GM12801 (cell line): ENCODE measurements around the gene DIPK1B.

Experiments used
- TF ChIP-seq, protein P1 (sequence below): IDR thresholded peaks from one replicate; pipeline ENCODE4 v1.5.1; 2011; ENCODE audit warnings: control low read depth; ENCODE audit not compliant: insufficient read length; ENCODE audit errors: extremely low read depth

The DIPK1B gene

DNA sequence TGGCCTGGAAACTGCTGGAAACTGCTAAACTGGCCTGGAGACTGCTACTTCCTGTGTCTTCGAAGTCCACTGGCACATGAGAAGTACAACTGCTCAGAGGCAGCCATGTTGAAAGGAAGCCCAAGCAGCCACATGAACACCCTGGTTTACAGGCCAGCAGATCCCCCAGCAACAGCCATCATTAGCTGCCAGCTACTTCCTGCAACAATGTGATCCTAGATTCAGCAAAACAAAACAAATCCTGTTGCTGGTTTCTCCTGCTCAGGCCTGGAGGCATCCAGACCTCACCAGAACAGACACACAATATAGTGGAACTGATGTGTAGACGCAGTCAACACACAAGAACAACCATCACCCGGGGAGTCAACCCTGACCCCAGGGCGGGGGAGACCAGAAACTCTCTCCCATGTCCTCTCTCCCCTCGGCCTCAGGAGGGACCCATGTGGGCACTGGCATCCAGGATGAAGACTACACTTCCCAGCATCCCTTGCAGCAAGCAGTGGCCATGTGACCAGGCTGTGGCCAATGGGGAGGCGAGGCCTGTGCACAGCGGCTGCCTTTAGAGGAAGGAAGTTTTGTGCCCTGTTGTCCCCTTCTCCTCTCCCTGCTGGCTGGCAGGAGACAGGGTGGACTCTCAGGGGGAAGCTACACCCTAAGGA lies 61.1 kb downstream of the DIPK1B start:
- TF ChIP-seq, protein P1, sequence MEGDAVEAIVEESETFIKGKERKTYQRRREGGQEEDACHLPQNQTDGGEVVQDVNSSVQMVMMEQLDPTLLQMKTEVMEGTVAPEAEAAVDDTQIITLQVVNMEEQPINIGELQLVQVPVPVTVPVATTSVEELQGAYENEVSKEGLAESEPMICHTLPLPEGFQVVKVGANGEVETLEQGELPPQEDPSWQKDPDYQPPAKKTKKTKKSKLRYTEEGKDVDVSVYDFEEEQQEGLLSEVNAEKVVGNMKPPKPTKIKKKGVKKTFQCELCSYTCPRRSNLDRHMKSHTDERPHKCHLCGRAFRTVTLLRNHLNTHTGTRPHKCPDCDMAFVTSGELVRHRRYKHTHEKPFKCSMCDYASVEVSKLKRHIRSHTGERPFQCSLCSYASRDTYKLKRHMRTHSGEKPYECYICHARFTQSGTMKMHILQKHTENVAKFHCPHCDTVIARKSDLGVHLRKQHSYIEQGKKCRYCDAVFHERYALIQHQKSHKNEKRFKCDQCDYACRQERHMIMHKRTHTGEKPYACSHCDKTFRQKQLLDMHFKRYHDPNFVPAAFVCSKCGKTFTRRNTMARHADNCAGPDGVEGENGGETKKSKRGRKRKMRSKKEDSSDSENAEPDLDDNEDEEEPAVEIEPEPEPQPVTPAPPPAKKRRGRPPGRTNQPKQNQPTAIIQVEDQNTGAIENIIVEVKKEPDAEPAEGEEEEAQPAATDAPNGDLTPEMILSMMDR = no peak
